ENCODE data around the gene RASA3. TPM values are rescaled to one million over a fixed set of nuclear protein-coding genes. Genes with fewer than 3 reads are reported as not detected.

Gene RASA3
- total and polyA plus RNA-seq, 2 of the 8 experiments (the other 6 are each of a cell fraction or from before 2014, with no cell fraction given): 7.5 to 21.9 TPM

DNA sequence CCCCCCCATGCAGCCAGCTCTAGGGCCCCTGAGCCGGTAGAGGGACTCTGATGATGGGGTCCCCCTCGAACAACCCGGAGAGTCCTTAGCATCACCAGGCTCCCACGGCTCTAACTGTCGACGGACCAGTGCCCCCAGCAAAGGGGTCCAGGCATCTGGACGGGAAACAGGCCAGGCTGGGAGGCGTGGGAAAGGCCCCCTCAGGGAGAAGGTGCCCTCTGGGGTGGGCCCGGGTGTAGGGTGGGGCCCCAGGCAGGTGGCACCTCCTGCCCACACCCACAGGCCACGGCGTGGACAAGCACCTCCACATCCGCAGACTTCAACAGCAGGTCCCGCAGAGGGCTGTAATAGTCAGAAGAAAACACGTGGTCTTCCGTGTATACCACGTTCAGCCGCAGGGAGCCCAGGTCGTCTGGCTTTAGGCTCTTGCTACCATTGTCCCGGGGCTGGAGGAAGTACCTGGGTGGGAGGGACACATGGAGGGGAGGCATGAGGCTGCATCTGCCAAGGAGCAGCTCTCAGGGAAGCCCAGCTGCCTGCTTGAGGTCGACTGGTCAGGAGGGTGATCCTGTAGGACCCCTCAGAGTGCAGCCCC, 113.9 kb downstream of the RASA3 start:
- no peak overlapping the region for H2BK12ac ChIP-seq (ENCODE audit: low read depth, low read length)
- no peak overlapping the region for H4K5ac ChIP-seq (ENCODE audit: insufficient read length, low read depth, low read length)
- no peak overlapping the region for H3K9ac ChIP-seq (replicated peaks in 1 of 4; ENCODE audit: extremely low read depth in 1 of 4, low read depth in 3 of 4, low read length in 3 of 4)
- peaks cover 0 to 5% of the 10 kb centered on the region in 2 experiments for H4K20me1 ChIP-seq (replicated peaks in 1 of 2; ENCODE audit: control insufficient read depth in 1 of 2, insufficient read depth in 2 of 2, low read length in 2 of 2)
- H2BK20ac ChIP-seq (ENCODE audit: low read length): no peak overlapping the region
- H3K27me3 ChIP-seq (replicated peaks in 1 of 4; ENCODE audit: control insufficient read depth in 3 of 4, extremely low read depth in 1 of 4, insufficient read depth in 3 of 4, low read length in 3 of 4): no peaks in the 10 kb centered on the region
- FAIRE-seq (no peak), DNase-seq (ENCODE audit: low read depth in 1 of 2, low spot score in 2 of 2) (no peak)
- H3K79me1 ChIP-seq (ENCODE audit: low read depth, low read length): no peaks in the 10 kb centered on the region
- no peak overlapping the region; the same call in 1 of the 2 replicates for H4K8ac ChIP-seq (ENCODE audit: extremely low read depth, insufficient read depth, low read length)
- H3K27ac ChIP-seq (ENCODE audit: low read depth, low read length): no peak overlapping the region
- CTCF ChIA-PET (ENCODE audit: partially characterized antibody): interaction anchor here (1.2 to 1.4 kb wide), 2 partner anchors 65 to 92 kb away, joined by 3 to 4 read pairs; no protein-coding TSS in a partner anchor
- H3K79me2 ChIP-seq (ENCODE audit: control insufficient read depth in 1 of 2, insufficient read depth in 2 of 2, low read length in 2 of 2): no peaks in the 10 kb centered on the region
- no peak overlapping the region for H2AK5ac ChIP-seq (ENCODE audit: low read depth, low read length)
- H2BK120ac ChIP-seq (replicated peaks; ENCODE audit: low read depth, low read length): no peak overlapping the region
- no peak overlapping the region for H2BK5ac ChIP-seq (ENCODE audit: low read depth, low read length)
- H3K56ac ChIP-seq (replicated peaks; ENCODE audit: insufficient read length, low read depth, low read length): no peak overlapping the region
- 86% methylated on average over 14 of the region's 20 CpGs; no CpG with 5 or more reads in 1 of the 2 experiments for WGBS, 2 experiments (ENCODE audit: extremely low coverage in 1 of 2, insufficient coverage in 1 of 2, insufficient read length in 1 of 2, insufficient replicate concordance in 2 of 2, low coverage in 1 of 2, low lambda C conversion rate in 2 of 2, missing lambda C conversion rate in 1 of 2)
- H3K4ac ChIP-seq (replicated peaks; ENCODE audit: insufficient read length, low read depth, low read length): no peak overlapping the region
- no peak overlapping the region for H3K4me3 ChIP-seq (ENCODE audit: extremely low read depth in 1 of 4, insufficient read depth in 2 of 4, low read depth in 3 of 4, low read length in 4 of 4)
- no peak overlapping the region for H3K23ac ChIP-seq (ENCODE audit: insufficient read length)
- no peak overlapping the region for H2BK15ac ChIP-seq (ENCODE audit: low read length)
- no peak overlapping the region for H3K18ac ChIP-seq (ENCODE audit: extremely low read depth, low read length)
- H3K14ac ChIP-seq (ENCODE audit: insufficient read length): no peak overlapping the region
- POLR2A ChIA-PET (ENCODE audit: partially characterized antibody): no interaction called here
- H3K23me2 ChIP-seq (ENCODE audit: low read depth, low read length): no peaks in the 10 kb centered on the region
- H2AFZ ChIP-seq (ENCODE audit: low read length): no peak overlapping the region
- no peaks in the 10 kb centered on the region for H3K4me1 ChIP-seq (replicated peaks in 1 of 4; ENCODE audit: control insufficient read depth in 3 of 4, insufficient read depth in 4 of 4, low read length in 3 of 4)
- TF ChIP-seq ASH2L (IDR thresholded peaks at IDR 0.05; ENCODE audit: low read length): no peak
- no peak for TF ChIP-seq TBP (IDR thresholded peaks at IDR 0.05; ENCODE audit: low read depth, low read length)
- no peak for TF ChIP-seq SP1 (IDR thresholded peaks at IDR 0.05; ENCODE audit: low read depth, low read length)
- TF ChIP-seq EGR1 (IDR thresholded peaks at IDR 0.05; ENCODE audit: borderline replicate concordance, low read depth, low read length): no peak
- TF ChIP-seq KDM1A (IDR thresholded peaks at IDR 0.05; ENCODE audit: borderline replicate concordance, low read length): no peak
- no peak for TF ChIP-seq SIRT6 (IDR thresholded peaks at IDR 0.05; ENCODE audit: low read length)
- TF ChIP-seq HDAC6 (IDR thresholded peaks at IDR 0.05; ENCODE audit: low read depth, low read length): no peak
- TF ChIP-seq BCL11A (IDR thresholded peaks at IDR 0.05; ENCODE audit: low read depth in 2 of 2, low read length in 2 of 2): no peak
- TF ChIP-seq CTBP2 (IDR thresholded peaks at IDR 0.05; ENCODE audit: borderline replicate concordance, insufficient read depth, insufficient read length, low read length): no peak
- TF ChIP-seq RAD21 (IDR thresholded peaks at IDR 0.05 in 1 of 2, conservative IDR thresholded peaks at IDR 0.05 in 1 of 2; ENCODE audit: low read depth in 2 of 2, low read length in 2 of 2): no peak
- H3K9me3 ChIP-seq (ENCODE audit: insufficient read depth in 2 of 2, low read depth in 1 of 2, low read length in 1 of 2): no peaks in the 10 kb centered on the region
- no peak overlapping the region for H4K91ac ChIP-seq (replicated peaks; ENCODE audit: insufficient read length, low read length)
- H3K4me2 ChIP-seq (ENCODE audit: insufficient read depth in 1 of 2, low read depth in 2 of 2, low read length in 2 of 2): no peak overlapping the region
- H3K36me3 ChIP-seq (ENCODE audit: control insufficient read depth in 2 of 4, insufficient read depth in 4 of 4, low read length in 3 of 4): no peaks in the 10 kb centered on the region
